GM18498 (cell line): Measurements from ENCODE around the gene RAB11FIP5.

Experiments
- ATAC-seq: cut with Tn5 transposase; IDR thresholded peaks from one replicate; pipeline ENCODE4 v1.9.1; 2021; ENCODE audit warnings: mild to moderate bottlenecking, moderate library complexity; ENCODE audit not compliant: unreplicated experiment

RAB11FIP5 gene

GRCh38 chr2:73035899-73036711, 76.6 kb downstream of the RAB11FIP5 start:
- no peak for ATAC-seq

DNA sequence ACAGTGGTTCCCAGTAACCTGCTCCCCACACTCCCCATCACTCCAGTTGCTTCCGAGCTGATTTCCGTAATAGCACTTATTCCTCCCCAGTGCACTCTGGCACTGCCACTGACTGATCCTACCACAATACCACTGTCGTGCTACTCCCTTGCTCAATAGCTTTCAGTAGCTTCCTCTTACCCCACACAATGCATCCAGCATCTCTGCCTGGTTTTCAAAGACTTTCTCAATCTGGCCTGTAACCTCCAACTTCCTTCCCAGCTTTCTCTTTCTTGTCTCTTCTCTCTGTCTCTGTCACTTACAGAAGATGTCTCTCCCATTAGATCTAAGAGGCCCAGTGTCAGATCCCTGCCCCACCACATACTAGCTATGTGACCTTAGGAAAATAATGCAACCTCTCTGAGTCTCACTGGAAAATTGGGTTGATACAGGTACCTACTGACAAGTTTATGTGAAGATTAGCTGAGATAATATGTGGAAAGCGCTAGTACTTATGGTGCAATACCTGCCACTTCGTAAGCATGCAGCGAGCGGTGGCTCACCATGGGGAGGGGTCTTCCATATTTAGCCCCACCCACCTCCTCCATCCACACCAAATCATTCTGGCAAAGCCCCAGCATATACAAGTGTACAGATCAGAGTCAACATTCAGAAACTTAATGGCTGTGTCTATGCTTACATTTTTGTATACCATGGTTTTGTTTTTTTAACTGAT, 77.9 kb downstream of the RAB11FIP5 start:
- no peak for ATAC-seq

DNA sequence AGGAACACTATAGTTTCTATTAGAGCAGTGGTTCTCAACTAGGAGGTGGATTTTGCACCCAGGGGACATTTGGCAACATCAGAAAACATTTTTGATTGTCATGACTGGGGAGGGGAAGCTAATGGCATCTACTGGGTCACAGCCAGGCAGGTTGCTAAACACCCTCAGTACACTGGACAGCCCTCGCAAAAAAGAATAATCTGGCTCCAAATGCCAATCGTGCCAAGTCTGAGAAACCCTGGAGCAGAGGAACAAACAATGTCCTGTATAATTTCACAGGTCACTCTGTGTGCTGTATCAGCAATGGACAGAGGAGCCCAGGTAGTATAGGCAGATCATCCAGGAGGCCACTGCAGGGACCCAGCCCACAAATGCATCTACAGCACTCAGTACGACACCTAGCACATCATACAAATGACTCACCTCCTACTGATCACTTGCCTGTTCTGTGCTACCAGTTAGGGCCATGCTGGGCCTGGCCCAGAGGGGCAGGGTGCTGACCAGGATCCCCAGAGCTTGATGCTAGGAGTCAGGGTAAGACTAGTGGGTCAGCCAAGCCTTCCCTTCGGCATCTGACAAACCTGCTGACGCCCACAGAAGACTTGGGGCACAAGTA, 78.9 kb downstream of the RAB11FIP5 start:
- no peak for ATAC-seq

GRCh38 chr2:73033142-73033765, 79.5 kb downstream of the RAB11FIP5 start:
- no peak for ATAC-seq

DNA sequence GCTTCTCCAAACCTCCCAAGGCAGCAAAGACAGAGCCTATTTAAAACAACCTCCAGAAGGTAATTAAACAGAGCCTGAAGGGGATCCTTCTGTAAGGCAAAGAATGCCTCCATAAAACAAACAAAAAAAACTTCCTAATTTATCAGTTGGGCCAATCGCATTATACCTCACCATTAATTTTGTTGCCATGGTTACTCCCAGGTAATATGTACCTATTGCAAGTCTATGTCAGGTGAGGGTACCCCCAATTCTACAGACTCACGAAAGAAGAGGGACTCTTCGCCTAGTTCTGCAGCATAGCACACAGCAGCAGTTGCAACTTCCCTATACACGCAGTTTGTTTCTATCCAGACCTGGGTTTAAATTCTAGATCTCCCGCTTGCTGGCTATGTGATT, 80.0 kb downstream of the RAB11FIP5 start:
- ATAC-seq, result no peak

DNA sequence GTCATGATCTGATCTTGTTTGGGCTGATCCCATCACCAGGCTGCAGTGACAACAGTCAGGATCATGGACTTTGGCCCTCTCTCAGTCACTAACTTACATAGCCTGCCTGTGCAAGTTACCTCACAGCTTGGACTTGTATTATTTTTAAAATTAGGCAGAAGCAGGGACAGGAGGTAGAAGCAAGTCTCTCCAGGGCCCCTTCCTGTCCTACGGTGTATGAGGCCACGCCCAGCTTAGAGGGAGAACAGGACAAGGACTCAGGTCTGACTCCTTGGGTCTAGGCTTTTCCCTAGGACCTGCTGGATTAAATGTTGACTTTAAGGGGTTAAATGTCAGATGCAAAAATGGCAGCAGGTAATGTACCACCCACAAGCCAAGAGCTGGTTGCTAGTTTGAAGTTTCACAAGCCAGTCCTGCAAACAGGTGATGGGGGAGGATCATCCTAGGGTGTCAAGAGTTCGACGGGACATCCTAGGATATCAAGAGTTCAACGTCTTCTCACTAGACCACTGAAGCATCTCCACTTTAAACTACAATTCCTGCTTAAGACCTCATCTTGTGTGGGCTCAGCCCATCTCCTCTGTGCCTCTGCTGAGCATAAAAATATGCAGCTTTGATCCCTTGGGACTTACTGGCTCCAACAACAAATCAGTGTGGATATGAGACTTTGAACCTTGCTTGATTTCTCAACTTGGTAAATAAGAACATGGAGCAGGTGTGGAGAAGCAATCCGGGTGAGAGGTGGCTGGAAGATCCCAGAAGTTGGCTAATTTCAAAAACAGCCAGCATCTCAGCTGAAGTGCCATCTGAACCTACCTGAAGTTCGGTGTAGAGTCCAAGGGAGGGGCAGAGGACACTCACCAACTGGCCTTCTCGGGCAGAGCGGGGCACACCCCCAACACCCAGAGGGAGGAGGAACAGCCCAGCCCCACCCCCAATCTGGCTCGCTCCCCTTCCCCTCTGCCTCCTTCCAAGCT, 80.7 kb downstream of the RAB11FIP5 start:
- ATAC-seq, result no peak

GRCh38 chr2:73031095-73031678, 81.6 kb downstream of the RAB11FIP5 start:
- ATAC-seq, result no peak

DNA sequence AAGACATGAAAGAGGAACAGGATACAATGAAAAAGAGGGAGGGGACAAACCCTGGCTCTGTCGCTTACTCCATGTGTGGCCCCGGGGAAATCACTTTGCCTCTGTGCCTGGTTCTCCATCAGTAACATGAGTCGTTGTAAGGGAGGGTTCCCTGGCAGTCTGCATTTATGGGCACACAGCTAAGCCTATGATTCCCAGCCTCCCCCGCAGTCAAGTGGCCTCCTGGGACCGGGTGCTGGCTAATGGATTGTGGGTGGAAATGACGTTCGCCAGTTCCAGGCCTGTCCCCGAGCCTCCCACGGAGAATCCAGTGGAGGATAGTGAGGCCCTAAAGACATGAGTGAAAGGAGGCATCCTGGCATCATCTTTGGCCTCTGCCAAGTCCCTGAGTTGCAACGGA, 83.9 kb downstream of the RAB11FIP5 start:
- ATAC-seq, result no peak

DNA sequence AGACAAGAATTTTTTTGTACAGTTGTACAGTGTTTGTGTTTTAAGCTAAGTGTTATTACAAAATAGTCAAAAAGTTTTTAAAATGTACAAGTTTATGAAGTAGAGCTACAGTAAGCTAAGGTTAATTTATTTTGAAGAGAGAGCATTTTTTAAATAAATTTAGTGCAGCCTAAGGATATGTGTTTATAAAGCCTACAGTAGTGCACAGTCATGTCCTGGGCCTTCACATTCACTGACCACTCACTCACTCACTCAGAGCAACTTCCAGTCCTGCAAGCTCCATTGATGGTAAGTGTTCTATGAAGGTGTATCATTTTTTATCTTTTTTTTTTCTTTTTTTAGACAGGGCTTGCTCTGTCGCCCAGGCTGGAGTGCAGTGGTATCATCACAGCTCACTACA, 85.4 kb downstream of the RAB11FIP5 start:
- no peak for ATAC-seq

GRCh38 chr2:73023497-73023896, 89.3 kb downstream of the RAB11FIP5 start:
- ATAC-seq, result no peak
